Effector memory CD4-positive, alpha-beta T cell (primary cell): ENCODE results near the gene B3GNT5.

Experiments
- DNase-seq, 3 donors: peaks; one replicate each; pipeline ENCODE4 v3.0.0-alpha.2; 2020
- H3K27ac ChIP-seq: 2 replicates; pipeline ENCODE4 v1.7.0; 2013; ENCODE audit warnings: mild to moderate bottlenecking, low read length, moderate library complexity; ENCODE audit not compliant: insufficient read depth, poor library complexity, severe bottlenecking
- H3K27me3 ChIP-seq: replicated peaks from 2 replicates; pipeline ENCODE4 v1.7.0; 2013; ENCODE audit warnings: mild to moderate bottlenecking, low read length; ENCODE audit not compliant: insufficient read depth, control insufficient read depth, poor library complexity, severe bottlenecking
- H3K36me3 ChIP-seq: 2 replicates; pipeline ENCODE4 v1.7.0; 2013; ENCODE audit warnings: mild to moderate bottlenecking, low read length, moderate library complexity; ENCODE audit not compliant: control insufficient read depth, insufficient read depth
- H3K4me1 ChIP-seq: 2 replicates; pipeline ENCODE4 v1.7.0; 2013; ENCODE audit warnings: low read length, mild to moderate bottlenecking; ENCODE audit not compliant: control insufficient read depth, insufficient read depth, poor library complexity, severe bottlenecking
- H3K4me3 ChIP-seq: 2 replicates; pipeline ENCODE4 v1.7.0; 2013; ENCODE audit warnings: low read length, low read depth, mild to moderate bottlenecking; ENCODE audit not compliant: insufficient read depth, poor library complexity, severe bottlenecking
- H3K9me3 ChIP-seq: 2 replicates; pipeline ENCODE4 v1.7.0; 2013; ENCODE audit warnings: mild to moderate bottlenecking, low read length, moderate library complexity; ENCODE audit not compliant: control insufficient read depth

Gene B3GNT5

GRCh38 chr3:183214277-183214612, 38.8 kb upstream of the B3GNT5 start:
- Histone ChIP-seq H3K4me1 (no peaks in the 10 kb centered on the region), H3K27me3 (no peaks in the 10 kb centered on the region), H3K4me3 (no peak overlapping the region), H3K9me3 (no peaks in the 10 kb centered on the region), H3K27ac (no peak overlapping the region), H3K36me3 (peaks cover 3% of the 10 kb centered on the region)
- DNase-seq = no peak

- no peaks in the 10 kb centered on the region for H3K9me3 ChIP-seq
- no peak for DNase-seq
- H3K4me1 ChIP-seq = no peaks in the 10 kb centered on the region
- no peak overlapping the region for H3K4me3 ChIP-seq
- no peaks in the 10 kb centered on the region for H3K27me3 ChIP-seq
- H3K27ac ChIP-seq = no peak overlapping the region
- H3K36me3 ChIP-seq = peaks cover 3% of the 10 kb centered on the region
Measured at GRCh38 chr3:183215591-183216202, 37.4 kb upstream of the B3GNT5 start.

GRCh38 chr3:183217548-183218332, 35.3 kb upstream of the B3GNT5 start:
- Histone ChIP-seq H3K9me3 (no peaks in the 10 kb centered on the region), H3K36me3 (peaks cover 3% of the 10 kb centered on the region), H3K27ac (no peak overlapping the region), H3K27me3 (no peaks in the 10 kb centered on the region), H3K4me3 (no peak overlapping the region), H3K4me1 (no peaks in the 10 kb centered on the region)
- no peak for DNase-seq

GRCh38 chr3:183218826-183219225, 34.2 kb upstream of the B3GNT5 start:
- Histone ChIP-seq H3K36me3 (no peaks in the 10 kb centered on the region), H3K27me3 (no peaks in the 10 kb centered on the region), H3K4me1 (no peaks in the 10 kb centered on the region), H3K27ac (no peak overlapping the region), H3K9me3 (no peaks in the 10 kb centered on the region), H3K4me3 (no peak overlapping the region)
- DNase-seq = no peak

- no peaks in the 10 kb centered on the region for H3K36me3 ChIP-seq
- no peaks in the 10 kb centered on the region for H3K9me3 ChIP-seq
- H3K4me1 ChIP-seq = no peaks in the 10 kb centered on the region
- no peak for DNase-seq
- H3K27me3 ChIP-seq = no peaks in the 10 kb centered on the region
- no peak overlapping the region for H3K4me3 ChIP-seq
- H3K27ac ChIP-seq = no peak overlapping the region
Measured at GRCh38 chr3:183220828-183221227, 32.2 kb upstream of the B3GNT5 start.

- no peaks in the 10 kb centered on the region for H3K27me3 ChIP-seq
- no peaks in the 10 kb centered on the region for H3K4me1 ChIP-seq
- H3K27ac ChIP-seq = no peak overlapping the region
- H3K4me3 ChIP-seq = no peak overlapping the region
- no peaks in the 10 kb centered on the region for H3K9me3 ChIP-seq
- DNase-seq = no peak
- H3K36me3 ChIP-seq = no peaks in the 10 kb centered on the region
Measured at GRCh38 chr3:183222631-183223235, 30.3 kb upstream of the B3GNT5 start.

GRCh38 chr3:183224180-183224970, 28.7 kb upstream of the B3GNT5 start:
- H3K9me3 ChIP-seq = no peaks in the 10 kb centered on the region
- no peak for DNase-seq
- H3K4me1 ChIP-seq = no peaks in the 10 kb centered on the region
- H3K36me3 ChIP-seq = no peaks in the 10 kb centered on the region
- peak overlapping the region; percentile 25 for H3K4me3 ChIP-seq
- no peak overlapping the region for H3K27ac ChIP-seq
- no peaks in the 10 kb centered on the region for H3K27me3 ChIP-seq

- Histone ChIP-seq H3K9me3 (no peaks in the 10 kb centered on the region), H3K4me1 (no peaks in the 10 kb centered on the region), H3K36me3 (no peaks in the 10 kb centered on the region), H3K4me3 (no peak overlapping the region), H3K27ac (no peak overlapping the region), H3K27me3 (no peaks in the 10 kb centered on the region)
- no peak for DNase-seq
Measured at GRCh38 chr3:183226333-183226890, 26.6 kb upstream of the B3GNT5 start.

- Histone ChIP-seq H3K27ac (no peak overlapping the region), H3K27me3 (no peaks in the 10 kb centered on the region), H3K36me3 (no peaks in the 10 kb centered on the region), H3K4me1 (no peaks in the 10 kb centered on the region), H3K4me3 (no peak overlapping the region), H3K9me3 (no peaks in the 10 kb centered on the region)
- no peak for DNase-seq
Measured at GRCh38 chr3:183227586-183227985, 25.5 kb upstream of the B3GNT5 start.
